IMR-90 (cell line): ENCODE data around the gene TINAG. TPM values are rescaled to one million over a fixed set of nuclear protein-coding genes. Genes with fewer than 3 reads are reported as not detected.

ENCODE experiments used
- ATAC-seq: fragments of 200-7000 bp; cut with Tn5 transposase; 2 replicates; pipeline ENCODE4 v1.9.1; 2020; ENCODE audit warnings: low read depth, mild to moderate bottlenecking, moderate library complexity
- BruUV-seq: library from RNA; stranded (reverse); fragments of 400-500 nt; replicated peaks from 2 replicates; lab custom pipeline; 2021; lab: Mats Ljungman, UMichigan
- CTCF ChIA-PET: fragments of 300-600 bp; formaldehyde crosslinking; extraction: SDS; loops from one replicate; lab custom pipeline; 2021; ENCODE audit warnings: antibody characterized with exemption; lab: Yijun Ruan, JAX
- POLR2A ChIA-PET: fragments of 300-600 bp; sonication (Branson Sonifier 250); formaldehyde crosslinking; loops from one replicate; lab custom pipeline; 2022; ENCODE audit warnings: antibody characterized with exemption; ENCODE audit not compliant: unreplicated experiment; lab: Charles Lee
- DNase-seq: peaks from one replicate; pipeline ENCODE4 v3.0.0; 2013
- H2AFZ ChIP-seq: replicated peaks from 2 replicates; pipeline ENCODE3; 2013; ENCODE audit warnings: low read length, mild to moderate bottlenecking; ENCODE audit not compliant: poor library complexity
- H2AK5ac ChIP-seq: 2 replicates; pipeline ENCODE4 v1.6.1; 2013; ENCODE audit warnings: low read depth, low read length, inconsistent platforms
- H2AK9ac ChIP-seq: replicated peaks from 2 replicates; pipeline ENCODE3; 2013; ENCODE audit warnings: mild to moderate bottlenecking, low read depth, low read length, moderate library complexity; ENCODE audit not compliant: poor library complexity
- H2BK120ac ChIP-seq: 2 replicates; pipeline ENCODE4 v1.6.1; 2013; ENCODE audit warnings: low read depth, low read length, inconsistent platforms
- H2BK15ac ChIP-seq: 3 replicates; pipeline ENCODE4 v1.6.1; 2013; ENCODE audit warnings: low read depth, low read length, inconsistent platforms
- H2BK20ac ChIP-seq: 2 replicates; pipeline ENCODE4 v1.6.1; 2013; ENCODE audit warnings: low read depth, mild to moderate bottlenecking, inconsistent platforms, low read length, moderate library complexity
- H2BK5ac ChIP-seq: 2 replicates; pipeline ENCODE4 v1.6.1; 2013; ENCODE audit warnings: mild to moderate bottlenecking, low read depth, low read length, inconsistent platforms; ENCODE audit not compliant: poor library complexity, severe bottlenecking
- H3K14ac ChIP-seq: replicated peaks from 2 replicates; pipeline ENCODE4 v1.6.1; 2013; ENCODE audit warnings: low read depth, low read length, inconsistent platforms
- H3K18ac ChIP-seq: 2 replicates; pipeline ENCODE4 v1.6.1; 2013; ENCODE audit warnings: low read depth, low read length, control low read depth
- H3K23ac ChIP-seq: 2 replicates; pipeline ENCODE4 v1.6.1; 2013; ENCODE audit warnings: low read depth, low read length, inconsistent platforms
- H3K27ac ChIP-seq: 2 replicates; pipeline ENCODE4 v1.5.1; 2013; ENCODE audit warnings: mild to moderate bottlenecking, control low read depth, low read length; ENCODE audit not compliant: insufficient read depth
- H3K27me3 ChIP-seq: 2 replicates; pipeline ENCODE4 v1.6.1; 2013; ENCODE audit warnings: low read length; ENCODE audit not compliant: control insufficient read depth, insufficient read depth
- H3K36me3 ChIP-seq: 2 replicates; pipeline ENCODE4 v1.6.1; 2013; ENCODE audit warnings: low read length, mixed read lengths; ENCODE audit not compliant: control insufficient read depth, insufficient read depth
- H3K4ac ChIP-seq: 2 replicates; pipeline ENCODE4 v1.6.1; 2013; ENCODE audit warnings: low read depth, low read length, inconsistent platforms
- H3K4me1 ChIP-seq: 2 replicates; pipeline ENCODE4 v1.6.1; 2013; ENCODE audit warnings: low read length, mixed read lengths; ENCODE audit not compliant: control insufficient read depth, insufficient read depth
- H3K4me2 ChIP-seq: 2 replicates; pipeline ENCODE4 v1.6.1; 2013; ENCODE audit warnings: low read depth, mild to moderate bottlenecking, control low read depth, low read length, moderate library complexity
- H3K4me3 ChIP-seq: 2 replicates; pipeline ENCODE4 v1.5.1; 2013; ENCODE audit warnings: low read depth, mild to moderate bottlenecking, control low read depth, low read length, moderate library complexity; ENCODE audit not compliant: insufficient read depth
- H3K56ac ChIP-seq: 2 replicates; pipeline ENCODE4 v1.6.1; 2013; ENCODE audit warnings: low read length, inconsistent platforms; ENCODE audit not compliant: insufficient read depth; ENCODE audit errors: extremely low read depth
- H3K79me1 ChIP-seq, 2 experiments: 2 replicates each; pipeline ENCODE4 v1.6.1; 2013; ENCODE audit warnings: low read length in 2 of 2, inconsistent platforms in 1 of 2, low read depth in 1 of 2
- H3K9ac ChIP-seq: 2 replicates; pipeline ENCODE4 v1.6.1; 2013; ENCODE audit warnings: low read depth, low read length, control low read depth
- H3K9me1 ChIP-seq: 2 replicates; pipeline ENCODE4 v1.6.1; 2013; ENCODE audit warnings: low read length, inconsistent platforms; ENCODE audit not compliant: insufficient read depth
- H3K9me3 ChIP-seq: 2 replicates; pipeline ENCODE4 v1.6.1; 2013; ENCODE audit warnings: low read length; ENCODE audit not compliant: control insufficient read depth, insufficient read depth
- H4K20me1 ChIP-seq: 2 replicates; pipeline ENCODE4 v1.6.1; 2013; ENCODE audit warnings: low read length, inconsistent platforms; ENCODE audit not compliant: insufficient read depth
- H4K5ac ChIP-seq: 2 replicates; pipeline ENCODE4 v1.6.1; 2013; ENCODE audit warnings: mild to moderate bottlenecking, low read depth, low read length, control low read depth
- H4K8ac ChIP-seq, 2 experiments: 2 replicates each; pipeline ENCODE4 v1.6.1; 2013; ENCODE audit warnings: low read depth in 2 of 2, low read length in 2 of 2, control low read depth in 1 of 2, inconsistent platforms in 1 of 2
- H4K91ac ChIP-seq: 2 replicates; pipeline ENCODE4 v1.6.1; 2013; ENCODE audit warnings: low read depth, low read length, inconsistent platforms; ENCODE audit not compliant: insufficient read depth
- MXI1 ChIP-seq: IDR thresholded peaks from 2 replicates; pipeline ENCODE4 v1.6.1; 2012; ENCODE audit warnings: low read depth, mild to moderate bottlenecking, low read length, moderate library complexity, borderline replicate concordance
- RFX5 ChIP-seq: IDR thresholded peaks from 2 replicates; pipeline ENCODE4 v1.8.0; 2012; ENCODE audit warnings: low read depth, mild to moderate bottlenecking, low read length, moderate library complexity
- WGBS, 2 experiments: methylation state at CpG; one replicate each; pipeline versions ENCODE4 v1.1.5 to v1.1.7; 2013; ENCODE audit warnings: missing lambda C conversion rate in 2 of 2; ENCODE audit not compliant: insufficient read length in 1 of 2; ENCODE audit errors: extremely low coverage in 2 of 2; 5-methylcytosine and 5-hydroxymethylcytosine counted together
- dilution Hi-C: fragments of 300-500 bp; cut with HindIII; formaldehyde crosslinking; loops from one replicate; pipeline ENCODE4 v1.14.3; 2018; ENCODE audit warnings: low sequenced_read_pairs; ENCODE audit not compliant: unreplicated experiment
- in situ Hi-C: fragments of 300-500 bp; cut with MboI; formaldehyde crosslinking; loops from 3 replicates; pipeline ENCODE4 v1.14.3; 2019; ENCODE audit warnings: low sequenced_read_pairs, inconsistent platforms, mixed read lengths
- intact Hi-C: fragments of 100-400 bp; cut with micrococcal nuclease; formaldehyde crosslinking; loops from 2 replicates; pipeline ENCODE4 v1.10.0; 2022
- polyA plus RNA-seq, 3 experiments: library from polyadenylated mRNA; depleted of rRNA; stranded (reverse); fragments of >200 nt; gene quantifications; 2 replicates each; pipeline ENCODE4 v1.2.3, GENCODE V29; 2012; ENCODE audit warnings: low replicate concordance in 1 of 3
- total RNA-seq: library from RNA; depleted of rRNA; stranded (reverse); fragments of >200 nt; gene quantifications from 2 replicates; pipeline ENCODE4 v1.2.3, GENCODE V29; 2012
- TF ChIP-seq, protein P1 (sequence below): fragments of 150-350 bp; IDR thresholded peaks from 2 replicates; pipeline ENCODE4 v1.6.1; 2017; ENCODE audit warnings: mild to moderate bottlenecking, antibody characterized with exemption, low read length, low read depth

The TINAG gene
- total and polyA plus RNA-seq, 2 of the 4 experiments (the other 2 are of a cell fraction) = not detected

DNA sequence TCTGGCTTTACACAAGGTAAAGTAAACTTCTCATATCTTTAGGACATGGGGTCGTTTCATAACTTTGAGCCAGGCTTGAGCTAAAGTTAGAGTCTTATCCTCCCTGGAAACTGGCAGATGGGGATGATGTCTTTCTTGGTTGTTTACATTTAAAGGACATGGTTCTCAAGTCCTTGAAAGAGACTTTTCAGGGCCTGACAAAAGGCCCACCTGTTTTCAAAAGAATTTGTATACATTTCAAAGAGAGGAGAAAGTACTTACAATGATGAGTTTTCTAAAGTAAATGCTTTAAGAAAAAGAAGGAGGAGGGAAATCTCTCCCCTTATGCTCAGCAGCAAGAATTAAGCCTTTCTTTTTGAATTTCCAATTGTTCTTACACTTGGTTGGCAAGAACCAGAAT is 45.7 kb upstream of the TINAG start:
- Histone ChIP-seq H3K9me3 (no peaks in the 10 kb centered on the region), H2BK120ac (no peak overlapping the region), H4K91ac (no peak overlapping the region), H2AFZ (no peak overlapping the region), H3K9me1 (no peaks in the 10 kb centered on the region), H2BK15ac (no peak overlapping the region), H3K18ac (no peak overlapping the region), H4K5ac (no peak overlapping the region), H2BK5ac (no peak overlapping the region), H4K8ac (no peak overlapping the region), H3K4me1 (0 out of 2 replicates have a peak, but pooled peaks cover 1% of the 10 kb centered on the region), H2AK9ac (no peak overlapping the region), H3K56ac (no peak overlapping the region), H3K27me3 (no peaks in the 10 kb centered on the region), H3K4me3 (no peak overlapping the region), H2AK5ac (no peak overlapping the region), H3K79me1 (no peaks in the 10 kb centered on the region), H3K14ac (no peak overlapping the region), H3K4me2 (no peak overlapping the region), H4K20me1 (no peaks in the 10 kb centered on the region), H3K36me3 (no peaks in the 10 kb centered on the region), H3K27ac (no peak overlapping the region), H2BK20ac (no peak overlapping the region), H3K4ac (no peak overlapping the region), H3K23ac (no peak overlapping the region), H3K9ac (no peak overlapping the region)
- DNase-seq (no peak), ATAC-seq (no peak)
- ChIA-PET POLR2A (no interaction called here), CTCF (no interaction called here)
- dilution Hi-C loops = no loop called here
- in situ Hi-C loops = loop anchor here (25.0 kb wide), 1 partner anchor 800 kb away; no protein-coding TSS in a partner anchor
- no peak for TF ChIP-seq MXI1
- TF ChIP-seq, protein P1, sequence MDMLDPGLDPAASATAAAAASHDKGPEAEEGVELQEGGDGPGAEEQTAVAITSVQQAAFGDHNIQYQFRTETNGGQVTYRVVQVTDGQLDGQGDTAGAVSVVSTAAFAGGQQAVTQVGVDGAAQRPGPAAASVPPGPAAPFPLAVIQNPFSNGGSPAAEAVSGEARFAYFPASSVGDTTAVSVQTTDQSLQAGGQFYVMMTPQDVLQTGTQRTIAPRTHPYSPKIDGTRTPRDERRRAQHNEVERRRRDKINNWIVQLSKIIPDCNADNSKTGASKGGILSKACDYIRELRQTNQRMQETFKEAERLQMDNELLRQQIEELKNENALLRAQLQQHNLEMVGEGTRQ = no peak
- no peak for TF ChIP-seq RFX5
- BruUV-seq = no TSS peak
- intact Hi-C loops = loop anchor here (10.0 kb wide), 1 partner anchor 432 kb away; no protein-coding TSS in a partner anchor
- no CpG with 5 or more reads among the region's 1 CpG for WGBS, 2 experiments
